ENCODE data around the gene ARFIP2. TPM values are rescaled to one million over a fixed set of nuclear protein-coding genes. Genes with fewer than 3 reads are reported as not detected.

ARFIP2 gene
- total and polyA plus RNA-seq, 10 of the 15 experiments (the other 5 are each of a cell fraction or from before 2014, with no cell fraction given) = 11.7 to 59.8 (median 48.0) TPM

- H3K27me3 ChIP-seq (replicated peaks in 1 of 2; ENCODE audit: control insufficient read depth in 2 of 2, insufficient read depth in 2 of 2, low read length in 1 of 2) = no peaks in the 10 kb centered on the region
- no peaks in the 10 kb centered on the region for H4K20me1 ChIP-seq (ENCODE audit: control insufficient read depth, insufficient read depth)
- no peaks in the 10 kb centered on the region for H3K36me3 ChIP-seq (ENCODE audit: control insufficient read depth in 2 of 2, insufficient read depth in 2 of 2, low read length in 1 of 2)
- no peaks in the 10 kb centered on the region for H3K9me3 ChIP-seq (replicated peaks; ENCODE audit: control insufficient read depth, insufficient read depth, low read length)
- H3K79me2 ChIP-seq (ENCODE audit: control insufficient read depth, insufficient read depth, low read length) = no peaks in the 10 kb centered on the region
- peak overlapping the region; percentile 26 for H3K4me2 ChIP-seq (ENCODE audit: control insufficient read depth, insufficient read depth)
- TF ChIP-seq PAX5 (IDR thresholded peaks at IDR 0.05; ENCODE audit: borderline replicate concordance, low read depth, low read length) = peak; percentile 83; the same call in 1 of the 2 replicates
- TF ChIP-seq RUNX3 (IDR thresholded peaks at IDR 0.05; ENCODE audit: low read length) = peak; percentile 62
- 0 out of 2 replicates have a peak, but pooled peaks have one; percentile 26 for TF ChIP-seq EED (IDR thresholded peaks at IDR 0.05; ENCODE audit: low read depth)
- TF ChIP-seq TCF3 (IDR thresholded peaks at IDR 0.05; ENCODE audit: borderline replicate concordance, insufficient read depth, low read depth, low read length) = 0 out of 2 replicates have a peak, but pooled peaks have one; percentile 63
- TF ChIP-seq TCF12 (IDR thresholded peaks at IDR 0.05; ENCODE audit: low read depth, low read length) = peak; percentile 78
- no peak for TF ChIP-seq CTCF (IDR thresholded peaks at IDR 0.05 in 2 of 3, conservative IDR thresholded peaks at IDR 0.05 in 1 of 3; ENCODE audit: control insufficient read depth in 2 of 3, extremely low read depth in 1 of 3, insufficient read depth in 1 of 3, low read depth in 3 of 3, low read length in 3 of 3)
- BruUV-seq (replicated peaks) = no TSS peak
- ChIA-PET CTCF (interaction anchor here (0.5 kb wide), 1 partner anchor 48 kb away, joined by 3 read pairs; no protein-coding TSS in a partner anchor), SMC1A (ENCODE audit: uncharacterized antibody, unreplicated experiment) (interaction anchor here (1.2 to 1.8 kb wide), 4 partner anchors 10 to 55 kb away, joined by 4 to 7 read pairs (median 5); no protein-coding TSS in a partner anchor), POLR2A (no interaction called here), RAD21 (ENCODE audit: unreplicated experiment) (interaction anchor here (1.2 to 1.4 kb wide), 2 partner anchors 9 to 55 kb away, joined by 3 read pairs; no protein-coding TSS in a partner anchor)
- peaks cover 17% of the 10 kb centered on the region for H3K4me1 ChIP-seq (ENCODE audit: control insufficient read depth, insufficient read depth, low read length)
- in situ Hi-C loops (cut with MboI) (no loop called here), intact Hi-C loops (cut with micrococcal nuclease; ENCODE audit: unreplicated experiment) (no loop called here)
- no peak overlapping the region for H3K4me3 ChIP-seq
- H2AFZ ChIP-seq (ENCODE audit: control insufficient read depth, low read depth, low read length) = no peak overlapping the region
- DNase-seq (ENCODE audit: low read depth, low spot score) (no peak), FAIRE-seq (no peak), ATAC-seq (peak; percentile 58)
- no peak overlapping the region for H3K27ac ChIP-seq (ENCODE audit: control insufficient read depth, insufficient read depth)
- 1% methylated on average over 5 of the region's 5 CpGs for WGBS (ENCODE audit: insufficient coverage, insufficient replicate concordance, low lambda C conversion rate, missing lambda C conversion rate)
- H3K9ac ChIP-seq (ENCODE audit: control insufficient read depth, insufficient read depth, low read length) = no peak overlapping the region
Observed at GRCh38 chr11:6433998-6434660, 47.0 kb downstream of the ARFIP2 start.

Measured in GM12878 (cell line).